Chondrocyte (in vitro differentiated cells): ENCODE measurements around the gene RAB11FIP4. TPM values are rescaled to one million over a fixed set of nuclear protein-coding genes. Genes with fewer than 3 reads are reported as not detected.

Experiments used
- DNase-seq: peaks from one replicate; pipeline ENCODE4 v3.0.0; 2021; ENCODE audit warnings: mixed read lengths, low spot score
- H3K27ac Mint-ChIP-seq: one replicate; pipeline ENCODE4 v1.8.0; 2021; ENCODE audit warnings: mild to moderate bottlenecking, moderate library complexity, mixed read lengths; ENCODE audit not compliant: unreplicated experiment
- H3K27me3 Mint-ChIP-seq: 2 replicates; pipeline ENCODE4 v1.8.0; 2021; ENCODE audit warnings: low read depth, mixed read lengths
- H3K36me3 Mint-ChIP-seq: 2 replicates; pipeline ENCODE4 v1.8.0; 2021; ENCODE audit warnings: low read depth, mixed read lengths
- H3K4me1 Mint-ChIP-seq: 2 replicates; pipeline ENCODE4 v1.8.0; 2021; ENCODE audit warnings: low read depth, mild to moderate bottlenecking, mixed read lengths
- H3K4me3 Mint-ChIP-seq: one replicate; pipeline ENCODE4 v1.8.0; 2021; ENCODE audit warnings: mild to moderate bottlenecking, moderate library complexity, mixed read lengths; ENCODE audit not compliant: unreplicated experiment
- H3K9me3 Mint-ChIP-seq: 2 replicates; pipeline ENCODE4 v1.8.0; 2021; ENCODE audit warnings: low read depth, mixed read lengths
- total RNA-seq: library from RNA; stranded (reverse); gene quantifications from 3 replicates; pipeline ENCODE4 v1.2.1, GENCODE V29; 2021
- TF ChIP-seq, protein P1 (sequence below): fragments of 200-600 bp; sonication (generic); IDR thresholded peaks from 2 replicates; pipeline ENCODE4 v1.5.0; 2021; ENCODE audit warnings: antibody characterized with exemption, mild to moderate bottlenecking, moderate library complexity

RAB11FIP4 gene
- total RNA-seq, 1 donor from 2014 or later: 0.30 TPM

GRCh38 chr17:31549121-31549524 lies 157.6 kb downstream of the RAB11FIP4 start:
- TF ChIP-seq, protein P1, sequence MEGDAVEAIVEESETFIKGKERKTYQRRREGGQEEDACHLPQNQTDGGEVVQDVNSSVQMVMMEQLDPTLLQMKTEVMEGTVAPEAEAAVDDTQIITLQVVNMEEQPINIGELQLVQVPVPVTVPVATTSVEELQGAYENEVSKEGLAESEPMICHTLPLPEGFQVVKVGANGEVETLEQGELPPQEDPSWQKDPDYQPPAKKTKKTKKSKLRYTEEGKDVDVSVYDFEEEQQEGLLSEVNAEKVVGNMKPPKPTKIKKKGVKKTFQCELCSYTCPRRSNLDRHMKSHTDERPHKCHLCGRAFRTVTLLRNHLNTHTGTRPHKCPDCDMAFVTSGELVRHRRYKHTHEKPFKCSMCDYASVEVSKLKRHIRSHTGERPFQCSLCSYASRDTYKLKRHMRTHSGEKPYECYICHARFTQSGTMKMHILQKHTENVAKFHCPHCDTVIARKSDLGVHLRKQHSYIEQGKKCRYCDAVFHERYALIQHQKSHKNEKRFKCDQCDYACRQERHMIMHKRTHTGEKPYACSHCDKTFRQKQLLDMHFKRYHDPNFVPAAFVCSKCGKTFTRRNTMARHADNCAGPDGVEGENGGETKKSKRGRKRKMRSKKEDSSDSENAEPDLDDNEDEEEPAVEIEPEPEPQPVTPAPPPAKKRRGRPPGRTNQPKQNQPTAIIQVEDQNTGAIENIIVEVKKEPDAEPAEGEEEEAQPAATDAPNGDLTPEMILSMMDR: no peak
- Mint-ChIP-seq H3K27ac (peak overlapping the region; percentile 6), H3K36me3 (no peaks in the 10 kb centered on the region), H3K27me3 (no peaks in the 10 kb centered on the region), H3K9me3 (no peaks in the 10 kb centered on the region), H3K4me1 (peaks cover 15% of the 10 kb centered on the region), H3K4me3 (peak overlapping the region; percentile 78)
- no peak for DNase-seq

DNA sequence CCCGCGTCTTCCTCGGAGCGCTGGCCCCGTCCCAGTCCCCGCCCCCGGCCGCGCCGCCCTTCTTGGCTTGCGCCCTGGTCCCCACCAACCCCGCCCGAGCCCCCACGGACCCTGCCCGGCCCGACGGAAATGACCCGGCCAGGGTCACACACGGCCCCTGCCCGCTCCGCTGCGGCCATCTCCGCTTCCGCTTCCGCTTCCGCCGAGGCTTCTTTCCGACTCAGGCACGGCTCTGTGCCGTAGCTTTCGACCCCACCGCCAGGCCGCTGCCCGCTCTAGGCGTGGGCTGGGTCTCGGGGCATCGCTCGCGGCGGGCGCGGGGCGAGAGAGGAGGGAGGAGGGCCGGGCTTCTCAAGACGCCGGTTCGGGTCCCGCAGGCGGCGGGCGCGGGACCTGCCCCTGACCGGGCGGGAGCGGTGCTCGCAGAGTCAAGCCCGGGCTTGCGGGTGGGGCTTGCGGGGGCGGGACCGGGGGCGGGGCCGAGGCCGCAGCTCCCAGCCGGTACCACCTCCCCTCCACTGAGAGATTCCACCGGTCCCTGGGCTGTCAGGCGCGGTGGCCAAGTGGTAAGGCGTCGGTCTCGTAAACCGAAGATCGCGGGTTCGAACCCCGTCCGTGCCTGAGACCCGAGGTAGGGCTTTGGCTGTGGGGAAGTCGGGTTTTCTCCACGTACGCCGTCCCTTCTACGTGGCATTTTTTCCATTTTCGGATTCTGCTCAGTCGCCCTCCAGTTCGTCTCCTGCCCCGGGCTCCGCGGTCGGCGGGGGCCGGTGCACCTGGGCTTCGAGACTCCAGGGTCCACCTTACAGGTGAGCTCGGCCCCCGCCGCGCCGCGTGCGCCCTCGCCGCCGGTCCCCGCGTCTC lies 158.3 kb downstream of the RAB11FIP4 start:
- TF ChIP-seq, protein P1: no peak
- Mint-ChIP-seq H3K4me3 (peak overlapping the region; percentile 78), H3K27ac (peak overlapping the region; percentile 81), H3K27me3 (no peaks in the 10 kb centered on the region), H3K4me1 (peaks cover 15% of the 10 kb centered on the region), H3K9me3 (no peaks in the 10 kb centered on the region), H3K36me3 (no peaks in the 10 kb centered on the region)
- DNase-seq: no peak

DNA sequence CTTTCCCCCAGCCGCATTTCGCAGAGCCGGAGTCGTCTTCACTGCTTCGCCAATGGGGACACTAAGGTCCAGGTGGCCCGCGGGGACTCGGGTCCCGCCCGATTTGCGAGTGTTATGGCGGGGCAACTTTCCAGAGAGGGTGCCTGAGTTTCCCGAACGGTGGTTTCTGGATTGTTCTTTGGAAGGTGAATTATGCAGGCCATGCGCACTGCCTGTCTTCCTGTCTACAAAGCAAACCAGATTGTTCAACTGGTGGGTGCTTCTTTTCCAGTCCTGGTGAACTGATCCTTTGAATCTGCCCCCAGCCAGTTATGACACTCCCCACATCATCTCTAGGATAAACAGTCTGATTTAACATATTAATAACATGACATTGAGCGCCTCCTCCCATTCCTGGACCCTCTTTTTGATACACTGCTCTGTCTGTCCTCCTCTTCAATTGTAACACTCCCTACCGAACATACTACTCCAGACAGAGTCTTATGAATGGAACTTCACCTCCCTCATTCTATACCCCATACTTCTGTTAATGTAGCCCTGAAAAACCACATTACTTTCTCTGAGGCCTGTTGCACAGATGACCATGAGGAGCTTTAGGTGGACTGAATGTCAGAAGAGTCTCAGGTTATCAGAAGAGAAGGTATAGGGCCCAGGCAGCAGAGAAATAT lies 159.0 kb downstream of the RAB11FIP4 start:
- no peaks in the 10 kb centered on the region for H3K27me3 Mint-ChIP-seq
- TF ChIP-seq, protein P1: no peak
- peaks cover 15% of the 10 kb centered on the region for H3K4me1 Mint-ChIP-seq
- H3K36me3 Mint-ChIP-seq: no peaks in the 10 kb centered on the region
- H3K27ac Mint-ChIP-seq: peak overlapping the region; percentile 81
- peak overlapping the region; percentile 72 for H3K4me3 Mint-ChIP-seq
- DNase-seq: no peak
- H3K9me3 Mint-ChIP-seq: no peaks in the 10 kb centered on the region

GRCh38 chr17:31552568-31552967 lies 161.1 kb downstream of the RAB11FIP4 start:
- H3K27me3 Mint-ChIP-seq: no peaks in the 10 kb centered on the region
- no peak overlapping the region for H3K27ac Mint-ChIP-seq
- DNase-seq: no peak
- H3K4me3 Mint-ChIP-seq: no peak overlapping the region
- H3K9me3 Mint-ChIP-seq: no peaks in the 10 kb centered on the region
- TF ChIP-seq, protein P1: no peak
- H3K36me3 Mint-ChIP-seq: no peaks in the 10 kb centered on the region
- peaks cover 15% of the 10 kb centered on the region for H3K4me1 Mint-ChIP-seq

DNA sequence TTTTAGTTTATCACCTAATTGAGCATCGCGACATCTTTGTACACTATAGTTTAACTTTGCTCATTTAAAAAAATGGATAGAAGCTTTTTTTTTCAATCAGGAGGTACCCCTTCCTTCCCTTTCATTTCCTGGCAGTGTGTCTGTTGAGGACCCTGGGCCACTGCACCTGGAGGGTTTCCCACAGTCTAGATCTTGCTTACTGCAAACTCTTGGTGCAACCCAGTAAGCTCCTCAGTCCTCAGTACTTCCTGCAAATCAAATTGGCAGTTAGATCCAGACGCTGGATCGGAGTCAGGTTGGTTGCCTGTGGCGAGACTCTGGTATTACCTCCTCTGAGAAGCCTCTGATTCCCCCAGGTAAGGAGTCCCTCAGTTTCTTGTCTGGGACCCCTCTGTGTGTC lies 162.0 kb downstream of the RAB11FIP4 start:
- Mint-ChIP-seq H3K27ac (no peak overlapping the region), H3K4me1 (peaks cover 19% of the 10 kb centered on the region), H3K27me3 (no peaks in the 10 kb centered on the region), H3K36me3 (no peaks in the 10 kb centered on the region), H3K4me3 (no peak overlapping the region), H3K9me3 (no peaks in the 10 kb centered on the region)
- no peak for DNase-seq
- TF ChIP-seq, protein P1: no peak
